Activated T-helper 1 cell treated with anti-CD3 and anti-CD28 coated beads, Interleukin-12 subunit alpha, Interleukin-12 subunit beta, Interleukin-2, Interleukin-4 antibody, amounts not matched to agents 30 ng/mL and 10 ng/mL and 1 ng/mL, durations not matched to agents 14 hours and 24 hours and 36 hours (primary cell): Measurements from ENCODE around the gene ATP5PB. TPM values are rescaled to one million over a fixed set of nuclear protein-coding genes. Genes with fewer than 3 reads are reported as not detected.

Experiments
- DNase-seq: peaks from one replicate; pipeline ENCODE4 v3.0.0; 2021; ENCODE audit warnings: low spot score
- H3K27ac Mint-ChIP-seq: one replicate; pipeline ENCODE4 v1.8.0; 2021; ENCODE audit warnings: mild to moderate bottlenecking, mixed read lengths
- H3K27me3 Mint-ChIP-seq: one replicate; pipeline ENCODE4 v1.8.0; 2022; ENCODE audit warnings: mild to moderate bottlenecking, moderate library complexity, mixed read lengths; ENCODE audit not compliant: insufficient read depth
- H3K36me3 Mint-ChIP-seq: one replicate; pipeline ENCODE4 v1.8.0; 2021; ENCODE audit warnings: low read depth, mixed read lengths
- H3K4me1 Mint-ChIP-seq: one replicate; pipeline ENCODE4 v1.8.0; 2021; ENCODE audit warnings: low read depth, mixed read lengths
- H3K4me3 Mint-ChIP-seq: one replicate; pipeline ENCODE4 v1.8.0; 2021; ENCODE audit warnings: mild to moderate bottlenecking, moderate library complexity, mixed read lengths
- H3K9me3 Mint-ChIP-seq: one replicate; pipeline ENCODE4 v1.8.0; 2021; ENCODE audit warnings: mixed read lengths
- intact Hi-C: fragments of 100-400 bp; cut with micrococcal nuclease; formaldehyde crosslinking; loops from one replicate; pipeline ENCODE4 v1.15.1; 2024
- total RNA-seq: library from RNA; stranded (reverse); gene quantifications from 2 replicates; pipeline ENCODE4 v1.2.3, GENCODE V29; 2022

Gene ATP5PB
- total RNA-seq, 1 donor from 2014 or later, result 282 TPM

DNA sequence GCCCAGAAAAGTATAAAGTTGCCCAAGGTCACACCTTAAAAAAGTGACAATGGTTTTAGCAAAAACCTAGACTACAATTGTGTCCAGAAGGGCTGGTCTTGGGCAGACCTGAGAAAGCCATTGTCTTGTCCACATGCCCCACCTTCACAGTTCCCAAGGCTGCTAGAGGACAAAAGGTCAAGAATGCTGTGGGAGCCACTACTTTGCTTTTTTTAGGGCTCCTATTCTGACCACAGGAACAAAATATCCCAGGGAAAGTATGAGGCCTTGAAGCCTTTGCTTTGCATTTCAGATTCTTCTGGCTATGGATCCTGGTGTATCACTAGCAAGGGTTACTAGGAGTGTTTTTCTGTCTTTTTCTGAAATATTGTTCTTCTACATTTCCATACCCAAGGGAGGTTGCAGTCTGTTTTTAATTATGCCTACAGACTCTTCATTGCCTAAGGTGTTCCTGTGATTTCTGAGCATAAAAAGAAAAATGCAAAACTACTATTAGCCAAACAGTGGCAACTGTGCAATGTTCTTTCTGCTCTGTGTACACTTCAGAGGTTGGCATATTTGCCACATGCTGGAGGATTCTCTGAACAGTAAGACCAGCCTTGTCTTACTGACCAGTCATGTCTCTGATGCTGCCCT, 35.2 kb downstream of the ATP5PB start:
- DNase-seq, result no peak
- Mint-ChIP-seq H3K9me3 (no peaks in the 10 kb centered on the region), H3K27ac (no peak overlapping the region), H3K4me3 (no peak overlapping the region), H3K27me3 (peaks cover 54% of the 10 kb centered on the region), H3K36me3 (no peaks in the 10 kb centered on the region), H3K4me1 (no peaks in the 10 kb centered on the region)
- intact Hi-C loops, result loop anchor here (5.0 kb wide), 1 partner anchor 888 kb away; no protein-coding TSS in a partner anchor

DNA sequence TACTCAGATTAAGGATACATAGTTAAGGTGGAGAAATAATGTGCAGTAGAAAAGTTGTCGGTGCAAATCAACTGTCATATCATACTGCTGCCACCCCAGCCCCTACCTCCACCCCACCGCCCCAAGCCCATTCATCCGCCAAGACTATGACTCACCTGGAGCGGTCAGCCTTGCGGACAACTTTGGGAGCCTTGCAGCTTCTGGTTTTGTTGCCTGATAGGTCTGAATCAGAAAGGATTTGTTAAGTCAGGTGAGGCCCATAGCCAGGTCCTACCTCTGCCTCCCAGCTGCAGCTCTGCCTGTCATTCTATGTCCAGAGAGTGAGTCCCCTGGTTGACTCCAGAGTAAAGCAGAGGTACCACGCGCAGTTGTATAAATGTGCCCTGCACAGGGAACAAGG, 37.2 kb downstream of the ATP5PB start:
- Mint-ChIP-seq H3K4me3 (no peak overlapping the region), H3K27me3 (peaks cover 46% of the 10 kb centered on the region), H3K9me3 (no peaks in the 10 kb centered on the region), H3K27ac (no peak overlapping the region), H3K36me3 (no peaks in the 10 kb centered on the region), H3K4me1 (no peaks in the 10 kb centered on the region)
- DNase-seq, result no peak
- intact Hi-C loops, result no loop called here

DNA sequence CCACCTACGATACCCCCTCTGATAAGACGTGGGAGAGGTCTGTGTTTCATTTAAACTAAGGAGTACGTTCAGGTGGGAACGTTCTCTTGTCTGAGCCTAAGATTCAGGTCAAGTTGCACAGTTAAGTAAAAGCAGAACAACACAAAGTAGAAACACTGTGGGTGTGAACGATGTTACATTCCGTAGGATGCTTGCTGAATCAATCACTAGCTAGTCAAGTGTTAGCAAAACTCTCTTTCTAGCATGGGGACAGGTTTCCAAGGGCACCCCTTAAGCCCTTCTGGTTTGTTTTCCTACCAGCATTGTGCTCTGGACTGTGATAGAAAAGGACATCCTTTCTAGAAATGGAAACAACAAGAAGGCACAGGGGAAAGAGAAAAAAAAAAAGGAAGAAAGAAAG, 37.9 kb downstream of the ATP5PB start:
- peaks cover 41% of the 10 kb centered on the region for H3K27me3 Mint-ChIP-seq
- no peak overlapping the region for H3K27ac Mint-ChIP-seq
- no peaks in the 10 kb centered on the region for H3K9me3 Mint-ChIP-seq
- H3K4me1 Mint-ChIP-seq, result no peaks in the 10 kb centered on the region
- DNase-seq, result no peak
- intact Hi-C loops, result no loop called here
- no peak overlapping the region for H3K4me3 Mint-ChIP-seq
- H3K36me3 Mint-ChIP-seq, result no peaks in the 10 kb centered on the region

DNA sequence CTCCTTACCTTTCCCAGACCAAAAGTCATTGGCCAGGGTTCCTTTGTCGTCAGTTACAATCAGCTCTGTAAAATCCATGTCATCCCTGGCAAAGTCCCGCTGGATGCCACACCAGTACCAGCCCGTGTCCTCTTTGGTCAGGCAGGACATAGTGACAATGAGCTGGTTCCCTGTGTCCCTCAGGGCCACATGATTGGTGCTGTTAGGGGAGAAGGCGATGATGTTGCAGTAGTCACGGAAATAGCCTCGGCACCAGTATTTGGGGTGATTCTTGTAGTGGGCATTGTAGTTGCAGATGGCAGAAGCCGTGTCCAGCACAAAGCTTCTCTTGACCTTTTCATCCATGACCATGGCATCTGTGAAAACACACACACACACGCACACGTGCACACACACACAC, 39.4 kb downstream of the ATP5PB start:
- no peak for DNase-seq
- Mint-ChIP-seq H3K27ac (no peak overlapping the region), H3K4me1 (no peaks in the 10 kb centered on the region), H3K27me3 (peaks cover 30% of the 10 kb centered on the region), H3K9me3 (peaks cover 6% of the 10 kb centered on the region), H3K36me3 (no peaks in the 10 kb centered on the region), H3K4me3 (no peak overlapping the region)
- intact Hi-C loops, result no loop called here

DNA sequence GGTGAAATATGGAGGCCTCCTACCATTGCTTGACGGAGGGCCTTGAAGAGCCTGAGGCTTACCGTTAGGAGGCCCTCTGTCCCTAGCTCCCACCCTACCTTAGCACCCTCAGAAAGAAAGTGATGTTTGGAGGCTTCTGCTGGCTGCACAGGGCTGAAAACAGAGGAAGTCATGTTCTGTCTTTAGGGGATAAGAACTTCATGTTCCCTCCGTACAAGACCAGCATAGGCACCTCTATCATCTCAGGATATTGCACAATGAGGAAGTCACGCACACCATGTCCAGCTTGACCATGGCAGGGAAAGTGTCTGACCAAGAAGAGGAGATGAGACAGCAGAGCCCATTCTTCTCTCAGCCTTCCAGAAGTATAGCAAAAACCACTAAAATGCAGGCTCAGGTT, 40.3 kb downstream of the ATP5PB start:
- Mint-ChIP-seq H3K4me3 (no peak overlapping the region), H3K9me3 (peaks cover 15% of the 10 kb centered on the region), H3K4me1 (no peaks in the 10 kb centered on the region), H3K27ac (no peak overlapping the region), H3K27me3 (peaks cover 25% of the 10 kb centered on the region), H3K36me3 (peaks cover 4% of the 10 kb centered on the region)
- no peak for DNase-seq
- intact Hi-C loops, result no loop called here

DNA sequence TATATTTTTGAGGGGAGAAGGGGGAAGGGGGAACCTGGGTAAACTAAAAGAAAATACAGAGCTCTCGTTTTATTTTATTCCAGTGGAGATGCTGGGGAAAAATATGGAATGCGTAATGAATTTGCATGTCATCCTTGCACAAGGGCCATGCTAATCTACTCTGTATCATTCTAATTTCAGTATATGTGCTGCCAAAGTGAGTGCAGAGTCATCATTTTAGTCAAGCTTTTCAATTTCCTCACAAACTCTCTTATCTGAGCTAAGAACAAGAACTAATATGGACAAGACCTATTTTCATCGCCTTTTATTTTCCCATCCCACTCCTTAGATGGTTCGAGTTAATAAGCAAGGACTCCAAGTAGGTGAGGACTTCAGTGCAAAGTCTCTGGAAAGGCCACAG, 41.0 kb downstream of the ATP5PB start:
- intact Hi-C loops, result no loop called here

DNA sequence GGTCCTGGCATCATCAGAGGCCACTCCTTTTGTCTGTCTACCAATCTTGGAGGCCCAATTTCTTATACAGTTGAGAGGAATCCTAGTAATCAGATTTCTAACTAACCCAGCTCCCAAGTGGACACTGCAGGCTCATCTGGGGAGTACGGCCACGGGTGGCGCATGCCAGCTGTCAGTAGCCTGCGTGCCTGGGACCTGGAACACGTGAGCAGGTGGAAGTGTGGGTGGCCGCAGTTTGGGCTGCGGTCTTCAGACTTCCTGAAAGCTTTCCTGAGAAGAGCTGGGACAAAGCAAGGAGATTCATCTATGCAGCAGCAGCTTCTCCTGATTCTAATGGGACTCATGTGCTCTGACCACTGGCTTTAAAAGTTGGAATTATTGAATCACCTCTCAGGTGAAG, 41.8 kb downstream of the ATP5PB start:
- H3K9me3 Mint-ChIP-seq, result peaks cover 28% of the 10 kb centered on the region
- DNase-seq, result no peak
- H3K4me1 Mint-ChIP-seq, result peaks cover 6% of the 10 kb centered on the region
- peaks cover 22% of the 10 kb centered on the region for H3K27me3 Mint-ChIP-seq
- H3K4me3 Mint-ChIP-seq, result no peak overlapping the region
- peaks cover 10% of the 10 kb centered on the region for H3K36me3 Mint-ChIP-seq
- no peak overlapping the region for H3K27ac Mint-ChIP-seq
- intact Hi-C loops, result no loop called here

More for the DNA sequence above, 41.0 kb downstream of the ATP5PB start:
- Mint-ChIP-seq H3K27ac (no peak overlapping the region), H3K4me3 (no peak overlapping the region), H3K4me1 (no peaks in the 10 kb centered on the region), H3K9me3 (peaks cover 21% of the 10 kb centered on the region), H3K27me3 (peaks cover 22% of the 10 kb centered on the region), H3K36me3 (peaks cover 9% of the 10 kb centered on the region)
- DNase-seq, result no peak

DNA sequence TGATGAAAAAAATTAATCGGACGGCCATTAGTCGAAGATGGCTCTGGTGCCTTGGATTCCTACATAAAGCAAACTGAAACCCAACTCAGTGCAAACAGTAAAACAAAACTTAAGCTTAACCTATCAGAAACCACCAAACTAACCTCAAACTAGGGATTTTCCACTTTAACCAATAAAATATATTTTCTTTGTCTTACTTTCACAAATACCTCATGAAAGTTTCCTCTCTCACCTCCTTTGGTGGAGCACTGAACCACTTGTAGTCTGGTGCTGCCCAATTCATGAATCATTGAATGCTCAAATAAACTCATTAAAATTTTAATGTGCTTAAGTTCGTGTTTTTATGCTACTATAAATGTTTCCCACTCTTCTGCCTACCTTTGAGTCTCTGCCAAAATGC, 47.1 kb downstream of the ATP5PB start:
- Mint-ChIP-seq H3K27ac (peak overlapping the region; percentile 54), H3K4me3 (peak overlapping the region; percentile 5), H3K36me3 (peaks cover 24% of the 10 kb centered on the region), H3K27me3 (peaks cover 4% of the 10 kb centered on the region), H3K4me1 (peaks cover 20% of the 10 kb centered on the region), H3K9me3 (peaks cover 55% of the 10 kb centered on the region)
- intact Hi-C loops, result loop anchor here (1.0 kb wide), 3 partner anchors 11 to 24 kb away; no protein-coding TSS in a partner anchor
- no peak for DNase-seq

DNA sequence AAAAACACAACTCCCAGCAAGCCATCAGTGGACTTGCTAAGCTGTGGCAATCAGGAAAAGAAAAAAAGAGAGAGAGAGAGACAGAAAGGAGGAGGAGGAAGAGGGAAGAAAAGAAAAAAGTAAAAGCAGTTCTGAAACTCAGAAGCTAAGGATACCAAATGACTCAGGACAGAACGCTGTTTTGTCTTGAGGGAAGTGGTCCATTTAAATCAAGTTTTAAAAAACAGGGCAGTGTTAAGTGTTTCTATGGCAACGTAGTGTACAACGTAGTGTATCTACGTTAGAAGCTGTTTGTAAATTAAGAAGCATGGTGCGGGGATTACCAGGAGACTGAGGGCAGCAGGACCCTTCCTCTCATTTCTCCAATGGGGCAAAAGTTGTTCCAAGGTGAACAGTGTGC, 48.3 kb downstream of the ATP5PB start:
- Mint-ChIP-seq H3K4me1 (peaks cover 20% of the 10 kb centered on the region), H3K4me3 (no peak overlapping the region), H3K27ac (peak overlapping the region; percentile 72), H3K27me3 (peaks cover 4% of the 10 kb centered on the region), H3K36me3 (peaks cover 24% of the 10 kb centered on the region), H3K9me3 (peaks cover 55% of the 10 kb centered on the region)
- intact Hi-C loops, result no loop called here
- DNase-seq, result no peak

DNA sequence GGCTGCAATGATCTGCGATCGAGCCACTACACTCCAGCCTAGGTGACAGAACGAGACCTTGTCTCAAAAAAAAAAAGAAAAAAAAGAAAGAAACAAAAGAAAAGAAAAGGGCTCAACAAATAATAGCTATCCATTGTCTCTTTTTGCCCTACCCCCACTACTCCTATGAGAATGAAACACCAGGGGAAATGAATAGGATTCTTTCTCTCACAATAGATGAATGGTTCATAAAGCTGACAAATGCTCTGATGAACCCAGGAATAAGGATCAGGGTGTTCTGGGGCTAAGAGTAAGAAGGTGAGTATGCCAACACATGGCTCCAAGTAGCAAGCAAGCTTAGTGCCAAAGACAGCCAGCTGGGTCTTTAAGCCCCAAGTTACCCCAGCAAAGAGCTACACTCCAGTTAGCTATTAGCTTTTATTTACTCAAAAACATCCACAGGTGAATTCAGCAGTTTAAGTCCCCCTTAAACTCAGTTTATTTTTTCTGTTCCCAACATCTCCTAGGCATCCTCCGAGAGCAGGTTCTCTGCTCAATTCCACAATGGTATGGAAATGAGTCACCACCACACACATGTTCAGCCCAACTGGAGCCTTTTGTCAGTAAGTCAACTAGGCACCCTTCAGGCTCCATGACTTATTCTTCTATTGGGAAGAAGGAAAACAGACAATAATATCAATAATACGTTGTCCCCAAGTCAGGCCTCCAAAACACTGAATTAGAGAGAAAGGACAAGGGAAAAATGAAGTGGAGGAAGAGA, 49.9 kb downstream of the ATP5PB start:
- no peak for DNase-seq
- peaks cover 22% of the 10 kb centered on the region for H3K36me3 Mint-ChIP-seq
- H3K27ac Mint-ChIP-seq, result no peak overlapping the region
- peaks cover 36% of the 10 kb centered on the region for H3K4me1 Mint-ChIP-seq
- peaks cover 44% of the 10 kb centered on the region for H3K9me3 Mint-ChIP-seq
- intact Hi-C loops, result no loop called here
- H3K27me3 Mint-ChIP-seq, result peaks cover 4% of the 10 kb centered on the region
- H3K4me3 Mint-ChIP-seq, result no peak overlapping the region

DNA sequence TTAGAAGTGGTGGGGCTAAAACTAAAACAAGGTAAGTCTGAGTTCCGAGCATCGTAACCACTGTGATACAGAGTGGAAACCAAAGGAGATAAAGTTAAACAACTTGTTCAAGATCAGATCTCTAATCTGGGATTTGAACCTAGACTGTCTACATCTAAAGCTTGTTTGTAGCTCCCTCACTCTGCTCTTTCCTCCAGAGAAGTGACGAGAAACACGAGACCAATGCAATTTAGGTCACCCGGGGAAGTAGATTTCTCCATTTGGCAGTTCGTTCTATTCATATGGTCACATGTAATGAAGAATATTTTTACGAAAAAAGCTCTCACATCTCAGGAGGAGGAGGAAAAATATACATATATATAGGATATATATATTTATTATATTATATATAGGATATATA, 52.4 kb downstream of the ATP5PB start:
- no peak overlapping the region for H3K27ac Mint-ChIP-seq
- no peak for DNase-seq
- intact Hi-C loops, result no loop called here
- H3K9me3 Mint-ChIP-seq, result peaks cover 22% of the 10 kb centered on the region
- H3K36me3 Mint-ChIP-seq, result peaks cover 9% of the 10 kb centered on the region
- H3K4me3 Mint-ChIP-seq, result no peak overlapping the region
- peaks cover 4% of the 10 kb centered on the region for H3K27me3 Mint-ChIP-seq
- peaks cover 49% of the 10 kb centered on the region for H3K4me1 Mint-ChIP-seq

DNA sequence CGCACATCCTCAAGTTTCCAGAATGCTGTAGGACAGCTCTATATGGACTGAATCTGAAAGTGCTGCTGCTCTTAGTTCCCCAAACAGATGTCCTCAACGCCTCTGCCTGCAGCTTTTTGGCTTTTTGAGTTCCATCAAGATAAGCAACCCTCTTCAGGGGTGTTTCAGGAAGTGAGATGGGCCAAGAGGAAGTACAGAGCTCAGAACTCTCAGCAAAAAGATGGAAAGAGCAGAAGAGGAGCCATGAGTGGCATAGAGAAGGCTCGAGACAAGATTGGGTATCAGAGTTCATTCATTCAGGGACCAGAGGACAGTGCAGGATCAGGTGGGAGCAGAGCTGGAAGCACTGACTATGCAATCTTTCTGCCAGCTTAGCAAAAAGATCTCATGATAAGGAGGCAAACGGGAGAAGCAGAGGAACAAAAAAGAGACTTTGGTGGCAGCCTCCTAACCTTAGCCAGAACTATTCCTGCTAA, 54.4 kb downstream of the ATP5PB start, which contains the start of the genes ADORA3 and TMIGD3:
TSS of gene ADORA3 (minus strand) at position 49 of the 476 bp plus-strand sequence. CDS start 279 bp downstream, outside the sequence.
TSS of gene TMIGD3 (minus strand) at position 49 of the 476 bp plus-strand sequence. CDS start 279 bp downstream, outside the sequence.
- Mint-ChIP-seq H3K27me3 (no peaks in the 10 kb centered on the region), H3K4me3 (no peak within 1 kb of the TSS), H3K36me3 (peaks cover 3% of the 10 kb centered on the region), H3K27ac (peak within 1 kb of the TSS; percentile 19), H3K9me3 (peaks cover 7% of the 10 kb centered on the region), H3K4me1 (peaks cover 49% of the 10 kb centered on the region)
- intact Hi-C loops, result no loop called here
- DNase-seq, result no peak

DNA sequence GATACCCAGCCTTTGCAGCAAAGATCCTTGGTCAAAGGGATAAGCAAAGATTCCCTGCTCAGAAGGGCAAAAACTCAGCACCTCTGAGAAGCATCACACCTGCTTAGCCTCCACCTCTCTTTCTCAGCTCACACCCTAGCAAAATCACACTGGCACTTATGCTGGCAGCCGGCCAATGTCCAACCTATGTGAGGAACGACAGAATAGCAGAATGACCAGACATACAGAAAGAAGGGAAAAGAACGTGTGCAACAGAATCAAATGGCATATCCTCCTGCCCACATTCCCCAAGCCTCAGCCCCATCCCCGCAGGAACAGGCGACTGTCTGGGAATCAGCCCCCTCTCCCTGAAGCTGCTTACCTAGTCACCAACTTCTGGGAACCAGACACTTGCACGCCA, 54.8 kb downstream of the ATP5PB start:
- no peak for DNase-seq
- Mint-ChIP-seq H3K27me3 (no peaks in the 10 kb centered on the region), H3K4me1 (peaks cover 52% of the 10 kb centered on the region), H3K9me3 (peaks cover 6% of the 10 kb centered on the region), H3K4me3 (no peak overlapping the region), H3K36me3 (peaks cover 3% of the 10 kb centered on the region), H3K27ac (no peak overlapping the region)
- intact Hi-C loops, result no loop called here
